Mesodermal cell (in vitro differentiated cells): ENCODE measurements around the gene CAPN1.

Experiments used
- H3K27ac ChIP-seq: 2 replicates; pipeline ENCODE4 v1.7.0; 2013; ENCODE audit warnings: mild to moderate bottlenecking, low read depth, low read length, moderate library complexity; ENCODE audit not compliant: severe bottlenecking
- H3K36me3 ChIP-seq: 2 replicates; pipeline ENCODE4 v1.7.1; 2013; ENCODE audit warnings: mild to moderate bottlenecking, low read length, moderate library complexity; ENCODE audit not compliant: control insufficient read depth, insufficient read depth
- H3K4me1 ChIP-seq: one replicate; pipeline ENCODE4 v1.7.1; 2013; ENCODE audit warnings: mild to moderate bottlenecking, low read length; ENCODE audit not compliant: insufficient read depth, control insufficient read depth, poor library complexity, severe bottlenecking
- H3K4me3 ChIP-seq: 2 replicates; pipeline ENCODE4 v1.7.0; 2013; ENCODE audit warnings: low read length, control low read depth, mild to moderate bottlenecking; ENCODE audit not compliant: insufficient read depth, poor library complexity, severe bottlenecking; ENCODE audit errors: extremely low read depth
- H3K9me3 ChIP-seq: 2 replicates; pipeline ENCODE4 v1.7.1; 2013; ENCODE audit warnings: mild to moderate bottlenecking, low read length, moderate library complexity; ENCODE audit not compliant: control insufficient read depth
- WGBS, 2 experiments: methylation state at CpG; one replicate each; pipeline ENCODE4 v1.1.5; 2013; ENCODE audit warnings: missing lambda C conversion rate in 2 of 2; ENCODE audit not compliant: insufficient coverage in 2 of 2; 5-methylcytosine and 5-hydroxymethylcytosine counted together

CAPN1 gene

GRCh38 chr11:65210748-65211147 lies 29.0 kb downstream of the CAPN1 start:
- no peak overlapping the region for H3K4me3 ChIP-seq
- no peak overlapping the region for H3K27ac ChIP-seq
- WGBS, 2 experiments, result 93 to 100% methylated on average over 1 to 3 of the region's 4 CpGs
- peaks cover 11% of the 10 kb centered on the region for H3K4me1 ChIP-seq
- peaks cover 65% of the 10 kb centered on the region for H3K36me3 ChIP-seq
- H3K9me3 ChIP-seq, result no peaks in the 10 kb centered on the region

GRCh38 chr11:65211293-65212105 lies 29.8 kb downstream of the CAPN1 start:
- Histone ChIP-seq H3K4me3 (no peak overlapping the region), H3K4me1 (peaks cover 11% of the 10 kb centered on the region), H3K27ac (no peak overlapping the region), H3K9me3 (no peaks in the 10 kb centered on the region), H3K36me3 (peaks cover 58% of the 10 kb centered on the region)
- 92 to 93% methylated on average over 13 to 19 of the region's 29 CpGs for WGBS, 2 experiments

DNA sequence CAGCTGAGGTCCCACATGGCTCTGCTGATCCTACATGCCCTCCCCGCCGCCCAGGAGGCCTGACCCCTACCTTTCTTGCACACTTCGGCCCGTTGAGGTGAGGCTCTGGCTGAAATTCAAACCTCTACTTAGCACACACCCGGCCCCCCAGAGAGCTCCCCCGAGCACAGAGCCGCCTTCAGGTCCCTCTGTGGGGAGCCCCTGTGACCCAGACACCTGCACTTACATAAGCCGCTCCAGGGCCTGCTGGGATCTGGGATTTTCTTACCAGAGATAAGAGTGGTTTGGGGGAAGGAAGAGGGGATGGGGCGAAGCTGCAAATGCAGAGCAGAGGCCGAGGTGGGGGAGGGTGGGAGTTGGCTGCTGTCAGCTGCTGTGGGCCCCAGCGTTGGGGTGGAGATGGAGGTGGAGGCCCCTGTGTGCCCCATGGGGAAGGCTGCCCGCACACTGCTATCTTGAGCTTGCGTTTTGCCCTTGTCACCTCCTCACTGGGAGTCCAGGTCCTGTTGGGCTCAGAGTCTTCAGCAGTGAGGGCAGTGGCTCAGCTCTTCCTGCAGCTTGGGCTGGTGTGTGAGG lies 30.6 kb downstream of the CAPN1 start:
- WGBS, 2 experiments, result 75% methylated on average over 9 to 11 of the region's 13 CpGs
- Histone ChIP-seq H3K4me1 (peaks cover 11% of the 10 kb centered on the region), H3K27ac (no peak overlapping the region), H3K4me3 (no peak overlapping the region), H3K36me3 (peaks cover 51% of the 10 kb centered on the region), H3K9me3 (no peaks in the 10 kb centered on the region)

- Histone ChIP-seq H3K36me3 (peaks cover 38% of the 10 kb centered on the region), H3K4me1 (peaks cover 11% of the 10 kb centered on the region), H3K4me3 (no peak overlapping the region), H3K9me3 (no peaks in the 10 kb centered on the region), H3K27ac (no peak overlapping the region)
- WGBS, 2 experiments, result 70 to 75% methylated on average over 21 to 25 of the region's 26 CpGs
Observed at GRCh38 chr11:65213322-65214211, 31.8 kb downstream of the CAPN1 start.

DNA sequence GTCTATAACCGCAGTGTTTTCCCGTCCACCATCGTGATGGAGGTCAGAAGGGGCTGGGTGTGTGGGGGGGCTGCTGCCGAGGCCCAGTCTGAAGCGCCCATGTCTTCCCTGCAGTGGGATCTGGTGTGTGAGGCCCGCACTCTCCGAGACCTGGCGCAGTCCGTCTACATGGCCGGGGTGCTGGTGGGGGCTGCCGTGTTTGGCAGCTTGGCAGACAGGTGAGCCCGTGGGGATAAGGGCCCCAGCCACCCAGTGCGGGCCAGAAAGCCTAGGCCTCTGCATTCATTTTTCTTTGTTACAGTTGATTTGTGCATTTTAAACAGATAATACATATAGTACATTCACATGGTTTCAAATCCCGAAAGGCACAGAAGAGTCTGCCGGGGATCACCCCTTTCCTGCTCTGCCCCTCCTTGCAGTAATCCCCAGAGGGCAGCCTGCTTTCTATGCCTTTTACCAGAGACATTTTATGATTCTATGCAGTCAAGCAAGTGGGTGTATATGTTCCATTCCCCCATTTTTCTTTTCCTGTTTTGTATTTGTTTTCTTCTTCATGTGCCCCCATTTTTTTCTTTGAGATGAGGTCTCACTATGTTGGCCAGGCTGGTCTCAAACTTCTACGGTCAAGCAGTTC lies 32.6 kb downstream of the CAPN1 start:
- Histone ChIP-seq H3K36me3 (peaks cover 31% of the 10 kb centered on the region), H3K4me1 (peaks cover 11% of the 10 kb centered on the region), H3K4me3 (no peak overlapping the region), H3K9me3 (no peaks in the 10 kb centered on the region), H3K27ac (no peak overlapping the region)
- WGBS, 2 experiments, result 87 to 90% methylated on average over 13 to 14 of the region's 16 CpGs

DNA sequence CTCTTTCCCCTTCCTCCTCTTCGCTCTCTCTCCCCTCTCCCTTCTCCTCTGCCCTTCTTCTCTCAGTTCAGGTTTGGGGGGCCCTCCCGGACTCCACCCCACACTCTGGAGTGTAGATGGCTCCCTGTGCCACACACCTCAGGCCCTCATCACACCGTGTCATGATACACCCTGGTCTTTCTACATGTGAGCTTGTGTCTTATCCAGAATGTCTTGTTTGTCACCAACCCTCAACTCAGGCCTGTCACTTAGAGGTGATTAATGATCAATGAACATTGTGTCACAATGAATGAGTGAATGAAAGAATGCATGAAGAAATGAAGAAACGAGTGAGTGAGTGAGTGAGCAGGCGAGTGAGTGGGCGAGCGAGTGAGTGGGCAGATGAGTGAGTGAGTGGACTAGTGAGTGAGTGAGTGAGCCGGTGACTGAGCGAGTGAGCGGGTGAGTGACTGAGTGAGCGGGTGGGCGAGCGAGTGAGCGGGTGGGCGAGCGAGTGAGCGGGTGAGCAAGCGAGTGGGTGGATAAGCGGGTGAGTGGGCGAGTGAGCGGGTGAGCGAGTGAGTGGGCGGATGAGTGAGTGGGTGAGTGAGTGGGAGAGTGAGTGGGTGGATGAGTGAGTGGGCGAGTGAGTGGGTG lies 33.8 kb downstream of the CAPN1 start:
- 96 to 98% methylated on average over 20 to 22 of the region's 24 CpGs for WGBS, 2 experiments
- Histone ChIP-seq H3K9me3 (no peaks in the 10 kb centered on the region), H3K27ac (no peak overlapping the region), H3K4me1 (peaks cover 11% of the 10 kb centered on the region), H3K36me3 (peaks cover 19% of the 10 kb centered on the region), H3K4me3 (no peak overlapping the region)

GRCh38 chr11:65216830-65217229 lies 35.1 kb downstream of the CAPN1 start:
- 98% methylated on average over 5 of the region's 6 CpGs; no CpG with 5 or more reads in 1 of the 2 experiments for WGBS, 2 experiments
- H3K27ac ChIP-seq, result no peak overlapping the region
- H3K4me3 ChIP-seq, result no peak overlapping the region
- H3K4me1 ChIP-seq, result peaks cover 11% of the 10 kb centered on the region
- H3K9me3 ChIP-seq, result no peaks in the 10 kb centered on the region
- peaks cover 7% of the 10 kb centered on the region for H3K36me3 ChIP-seq

DNA sequence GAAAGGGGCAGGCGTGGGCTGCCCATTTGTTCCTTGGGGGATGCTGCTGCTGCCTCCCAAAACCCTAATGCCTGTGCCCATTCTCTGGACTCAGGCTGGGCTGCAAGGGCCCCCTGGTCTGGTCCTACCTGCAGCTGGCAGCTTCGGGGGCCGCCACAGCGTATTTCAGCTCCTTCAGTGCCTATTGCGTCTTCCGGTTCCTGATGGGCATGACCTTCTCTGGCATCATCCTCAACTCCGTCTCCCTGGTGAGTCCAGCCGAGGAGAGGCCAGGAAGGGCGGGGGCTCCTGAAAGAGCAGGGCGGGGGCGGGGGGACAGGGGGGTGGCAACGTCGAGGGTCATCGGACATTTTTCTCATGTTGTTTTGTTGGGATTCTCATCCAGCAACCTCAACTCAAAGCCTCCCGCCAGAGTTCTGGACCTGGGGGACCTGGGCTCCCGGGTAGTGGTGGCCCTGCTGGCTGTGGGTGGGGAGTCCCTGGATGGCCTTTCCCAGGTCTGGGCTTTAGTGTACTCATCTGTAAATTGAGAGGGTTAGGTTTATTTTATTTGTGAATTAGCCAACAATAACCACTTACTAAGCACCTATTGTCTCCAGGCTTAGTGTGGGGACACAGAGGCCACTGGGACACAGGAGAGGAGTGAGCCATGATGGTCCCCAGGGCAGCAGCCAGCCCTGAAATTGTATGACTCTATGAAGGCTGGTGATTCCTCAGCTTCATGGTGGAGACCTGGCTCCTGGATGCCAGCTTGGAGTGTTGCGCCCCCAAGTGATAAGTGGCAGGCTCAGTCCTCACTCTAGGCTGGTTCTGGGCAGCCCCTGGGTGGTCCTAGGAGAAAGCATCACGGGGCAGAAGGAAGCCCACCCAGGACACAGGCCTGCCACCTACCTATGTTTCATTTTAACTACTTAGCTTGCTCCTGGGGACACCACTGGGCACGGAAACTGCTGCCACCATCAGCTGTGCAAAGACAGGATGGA lies 36.0 kb downstream of the CAPN1 start:
- peaks cover 6% of the 10 kb centered on the region for H3K4me1 ChIP-seq
- 96 to 100% methylated on average over 6 to 7 of the region's 19 CpGs for WGBS, 2 experiments
- H3K4me3 ChIP-seq, result no peak overlapping the region
- no peaks in the 10 kb centered on the region for H3K36me3 ChIP-seq
- H3K27ac ChIP-seq, result no peak overlapping the region
- H3K9me3 ChIP-seq, result no peaks in the 10 kb centered on the region

- WGBS, 2 experiments, result 87 to 92% methylated on average over 6 to 9 of the region's 9 CpGs
Observed at GRCh38 chr11:65218446-65218845, 36.7 kb downstream of the CAPN1 start.

More at GRCh38 chr11:65218446-65218845, 36.7 kb downstream of the CAPN1 start:
- no peaks in the 10 kb centered on the region for H3K36me3 ChIP-seq
- H3K9me3 ChIP-seq, result no peaks in the 10 kb centered on the region
- H3K4me1 ChIP-seq, result peaks cover 3% of the 10 kb centered on the region
- no peak overlapping the region for H3K27ac ChIP-seq
- no peak overlapping the region for H3K4me3 ChIP-seq
